GM12872 (cell line): ENCODE measurements around the gene EMX1.

ENCODE experiments used
- CTCF ChIP-seq: IDR thresholded peaks from 3 replicates; pipeline ENCODE4 v1.5.1; 2011; ENCODE audit warnings: low read depth, mild to moderate bottlenecking, low read length, moderate library complexity; ENCODE audit not compliant: insufficient read depth

EMX1 gene

GRCh38 chr2:72921853-72922252, 4.5 kb downstream of the EMX1 start:
- no peak for TF ChIP-seq CTCF

DNA sequence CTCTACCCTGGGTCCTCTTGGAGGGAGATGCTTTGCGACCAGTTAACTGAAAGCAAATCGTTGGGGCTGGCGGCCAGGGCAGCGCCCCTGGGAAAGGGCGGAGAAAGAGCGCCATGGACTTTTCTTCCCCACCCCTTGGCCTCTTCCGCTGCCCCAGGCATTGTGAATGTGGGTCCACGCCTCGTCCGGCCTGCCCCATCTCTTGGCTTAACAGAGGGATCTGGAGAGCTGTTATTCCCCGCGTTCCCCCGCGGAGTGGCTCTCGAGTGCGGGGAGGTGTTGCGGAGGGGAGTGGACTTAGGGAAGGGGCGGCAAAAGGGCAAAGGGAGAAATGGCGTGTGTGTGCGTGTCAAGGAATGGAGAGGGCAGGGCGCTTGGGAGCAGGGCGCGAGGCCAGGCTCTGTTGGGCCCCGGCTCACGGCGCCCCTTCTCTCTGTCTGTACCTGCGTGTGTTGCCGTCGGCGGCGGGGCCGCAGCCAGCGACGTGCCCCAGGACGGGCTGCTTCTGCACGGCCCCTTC, 6.6 kb downstream of the EMX1 start:
- no peak for TF ChIP-seq CTCF

DNA sequence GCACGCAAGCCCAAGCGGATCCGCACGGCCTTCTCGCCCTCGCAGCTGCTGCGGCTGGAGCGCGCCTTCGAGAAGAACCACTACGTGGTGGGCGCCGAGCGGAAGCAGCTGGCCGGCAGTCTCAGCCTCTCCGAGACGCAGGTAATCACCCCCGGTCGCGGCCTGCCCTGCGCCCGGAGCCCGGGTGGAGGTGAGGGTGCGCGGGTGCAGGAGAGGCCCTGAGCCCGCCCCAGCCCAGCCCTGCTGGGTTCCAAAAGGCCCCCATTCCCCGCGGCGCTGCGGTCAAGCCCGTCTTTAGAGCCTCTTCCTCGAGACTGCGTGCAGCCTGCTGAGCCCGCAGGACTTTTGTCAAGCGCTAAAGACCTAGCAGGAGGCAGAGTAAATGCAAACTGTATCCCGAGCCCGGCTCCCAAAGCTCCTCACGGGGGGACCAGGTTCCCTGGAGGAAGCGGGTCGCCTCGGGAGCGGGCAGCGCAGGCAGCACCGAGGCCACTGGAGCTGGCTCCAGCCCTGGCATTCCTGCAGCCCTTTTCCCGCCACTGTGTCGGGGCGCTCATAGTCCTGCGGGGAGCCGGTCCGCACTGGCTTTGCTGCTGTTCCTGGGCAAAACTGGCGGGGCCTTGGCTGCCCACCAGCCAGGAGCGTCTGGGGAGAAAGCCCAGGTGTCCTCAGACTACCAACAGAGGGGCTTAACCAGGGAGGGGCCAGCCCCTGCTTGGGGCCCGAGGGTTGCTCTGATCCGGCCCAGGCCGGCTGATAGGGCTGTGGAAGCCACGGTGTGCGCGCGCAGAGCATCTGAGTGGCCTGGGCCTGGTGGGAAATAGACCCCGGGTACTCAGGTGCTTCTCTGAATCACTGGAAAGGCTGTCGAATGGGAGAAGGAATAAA, 7.3 kb downstream of the EMX1 start:
- no peak for TF ChIP-seq CTCF

- no peak for TF ChIP-seq CTCF
Measured at GRCh38 chr2:72925328-72925943, 8.1 kb downstream of the EMX1 start.

- TF ChIP-seq CTCF: no peak
Measured at GRCh38 chr2:72926368-72926767, 9.0 kb downstream of the EMX1 start.

DNA sequence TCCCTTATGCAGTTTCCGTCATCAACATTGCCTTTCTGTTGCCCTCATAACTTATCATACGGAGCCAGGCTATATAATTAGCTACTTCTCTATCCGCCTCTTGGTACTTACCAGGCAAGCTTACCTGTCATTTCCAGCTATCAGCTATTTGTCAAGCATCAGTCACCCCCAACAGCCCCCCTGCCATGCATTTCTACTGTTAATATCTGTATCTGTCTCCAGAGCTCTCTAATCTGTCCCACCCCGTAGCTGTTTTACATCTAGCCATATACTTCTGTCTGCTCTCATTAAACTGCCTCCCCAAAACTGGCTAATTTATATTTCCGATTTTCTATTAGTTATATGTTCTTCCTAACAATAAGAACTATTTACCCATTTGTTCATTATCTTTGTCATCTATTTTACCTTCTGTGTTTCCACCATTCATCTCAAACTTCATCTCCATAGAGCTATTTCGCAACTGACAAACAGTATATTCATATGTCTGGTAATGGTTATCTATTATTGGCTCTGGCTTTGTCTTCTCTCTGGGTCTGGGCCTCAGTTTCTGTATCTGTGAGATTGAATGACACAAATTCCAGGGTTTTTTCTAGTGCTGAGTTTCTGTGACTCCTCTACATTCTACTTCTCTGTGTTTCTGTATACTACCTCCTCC, 9.6 kb downstream of the EMX1 start:
- TF ChIP-seq CTCF: no peak
